Ishikawa (cell line): Measurements from ENCODE around the gene STK36.

Experiments used
- CEBPB ChIP-seq: IDR thresholded peaks from 2 replicates; pipeline ENCODE4 v1.6.1; 2012
- CREB1 ChIP-seq: IDR thresholded peaks from 2 replicates; pipeline ENCODE4 v1.6.1; 2012; ENCODE audit warnings: low read depth
- EGR1 ChIP-seq: IDR thresholded peaks from 2 replicates; pipeline ENCODE4 v1.6.1; 2012
- EP300 ChIP-seq: IDR thresholded peaks from 2 replicates; pipeline ENCODE4 v1.6.1; 2012; ENCODE audit warnings: borderline replicate concordance
- FOXM1 ChIP-seq: IDR thresholded peaks from 2 replicates; pipeline ENCODE4 v1.6.1; 2012; ENCODE audit warnings: low read depth, borderline replicate concordance
- MAX ChIP-seq: IDR thresholded peaks from 2 replicates; pipeline ENCODE4 v1.6.1; 2012
- NFIC ChIP-seq: IDR thresholded peaks from 2 replicates; pipeline ENCODE4 v1.6.1; 2012
- RAD21 ChIP-seq: IDR thresholded peaks from 2 replicates; pipeline ENCODE4 v1.6.1; 2012; ENCODE audit warnings: low read depth
- REST ChIP-seq: IDR thresholded peaks from 2 replicates; pipeline ENCODE4 v1.6.1; 2012; ENCODE audit warnings: low read depth, mild to moderate bottlenecking
- TAF1 ChIP-seq: IDR thresholded peaks from 2 replicates; pipeline ENCODE4 v1.6.1; 2012; ENCODE audit warnings: low read depth, mild to moderate bottlenecking
- TCF12 ChIP-seq: IDR thresholded peaks from 2 replicates; pipeline ENCODE4 v1.6.1; 2012; ENCODE audit warnings: low read depth
- TEAD4 ChIP-seq: IDR thresholded peaks from 2 replicates; pipeline ENCODE4 v1.6.1; 2012
- YY1 ChIP-seq: IDR thresholded peaks from 2 replicates; pipeline ENCODE4 v1.6.1; 2012; ENCODE audit warnings: low read depth
- ZBTB7A ChIP-seq: IDR thresholded peaks from 2 replicates; pipeline ENCODE4 v1.6.1; 2012; ENCODE audit warnings: low read depth

GRCh38 chr2:218720048-218721041 is 48.5 kb downstream of the STK36 start:
- TF ChIP-seq REST (no peak), YY1 (no peak), CREB1 (no peak), TEAD4 (no peak), FOXM1 (no peak), CEBPB (no peak), TAF1 (no peak), RAD21 (no peak), EP300 (no peak), NFIC (no peak), TCF12 (no peak), MAX (no peak), EGR1 (no peak), ZBTB7A (no peak)
